ENCODE measurements around the gene TMEM272.

- no peak for TF ChIP-seq CTCF (IDR thresholded peaks at IDR 0.05)
- TF ChIP-seq POLR2AphosphoS5 (IDR thresholded peaks at IDR 0.05): no peak
- TF ChIP-seq POLR2A (IDR thresholded peaks at IDR 0.05): no peak
- no peak for TF ChIP-seq EP300 (IDR thresholded peaks at IDR 0.05)
These were observed 72.9 kb downstream of the TMEM272 start for GRCh38 chr13:51772105-51772455.
